ENCODE results near the gene ITIH5. TPM values are rescaled to one million over a fixed set of nuclear protein-coding genes. Genes with fewer than 3 reads are reported as not detected.

The ITIH5 gene
- total and polyA plus RNA-seq, 2 of the 13 experiments (the other 11 are each of a cell fraction or from before 2014, with no cell fraction given), result 4.7 to 8.9 TPM

- no peak for TF ChIP-seq ZNF891 (CRISPR knock-in tag; IDR thresholded peaks at IDR 0.05)
- TF ChIP-seq E2F1 (CRISPR knock-in tag; IDR thresholded peaks at IDR 0.05), result no peak
- TF ChIP-seq TCF7L2 (IDR thresholded peaks at IDR 0.05; ENCODE audit: low read depth, low read length), result no peak
- TF ChIP-seq, protein P1, sequence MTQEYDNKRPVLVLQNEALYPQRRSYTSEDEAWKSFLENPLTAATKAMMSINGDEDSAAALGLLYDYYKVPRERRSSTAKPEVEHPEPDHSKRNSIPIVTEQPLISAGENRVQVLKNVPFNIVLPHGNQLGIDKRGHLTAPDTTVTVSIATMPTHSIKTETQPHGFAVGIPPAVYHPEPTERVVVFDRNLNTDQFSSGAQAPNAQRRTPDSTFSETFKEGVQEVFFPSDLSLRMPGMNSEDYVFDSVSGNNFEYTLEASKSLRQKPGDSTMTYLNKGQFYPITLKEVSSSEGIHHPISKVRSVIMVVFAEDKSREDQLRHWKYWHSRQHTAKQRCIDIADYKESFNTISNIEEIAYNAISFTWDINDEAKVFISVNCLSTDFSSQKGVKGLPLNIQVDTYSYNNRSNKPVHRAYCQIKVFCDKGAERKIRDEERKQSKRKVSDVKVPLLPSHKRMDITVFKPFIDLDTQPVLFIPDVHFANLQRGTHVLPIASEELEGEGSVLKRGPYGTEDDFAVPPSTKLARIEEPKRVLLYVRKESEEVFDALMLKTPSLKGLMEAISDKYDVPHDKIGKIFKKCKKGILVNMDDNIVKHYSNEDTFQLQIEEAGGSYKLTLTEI (CRISPR knock-in tag; conservative IDR thresholded peaks at IDR 0.05), result no peak
- TF ChIP-seq ZNF766 (CRISPR knock-in tag; IDR thresholded peaks at IDR 0.05; ENCODE audit: borderline replicate concordance), result no peak
- no peak for TF ChIP-seq KLF15 (CRISPR knock-in tag; IDR thresholded peaks at IDR 0.05; ENCODE audit: borderline replicate concordance)
- no peak for TF ChIP-seq FOXP1 (IDR thresholded peaks at IDR 0.05)
- peak; percentile 80 for TF ChIP-seq FOXP1 (CRISPR knock-in tag; IDR thresholded peaks at IDR 0.05)
- TF ChIP-seq, protein P2, sequence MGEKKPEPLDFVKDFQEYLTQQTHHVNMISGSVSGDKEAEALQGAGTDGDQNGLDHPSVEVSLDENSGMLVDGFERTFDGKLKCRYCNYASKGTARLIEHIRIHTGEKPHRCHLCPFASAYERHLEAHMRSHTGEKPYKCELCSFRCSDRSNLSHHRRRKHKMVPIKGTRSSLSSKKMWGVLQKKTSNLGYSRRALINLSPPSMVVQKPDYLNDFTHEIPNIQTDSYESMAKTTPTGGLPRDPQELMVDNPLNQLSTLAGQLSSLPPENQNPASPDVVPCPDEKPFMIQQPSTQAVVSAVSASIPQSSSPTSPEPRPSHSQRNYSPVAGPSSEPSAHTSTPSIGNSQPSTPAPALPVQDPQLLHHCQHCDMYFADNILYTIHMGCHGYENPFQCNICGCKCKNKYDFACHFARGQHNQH (CRISPR knock-in tag; IDR thresholded peaks at IDR 0.05), result peak; percentile 75
- no peak for TF ChIP-seq RAD21 (CRISPR knock-in tag; IDR thresholded peaks at IDR 0.05)
- no peak for TF ChIP-seq U2AF1 (optimal IDR thresholded peaks at IDR 0.05; ENCODE audit: low read depth, low read length)
- TF ChIP-seq, protein P3, sequence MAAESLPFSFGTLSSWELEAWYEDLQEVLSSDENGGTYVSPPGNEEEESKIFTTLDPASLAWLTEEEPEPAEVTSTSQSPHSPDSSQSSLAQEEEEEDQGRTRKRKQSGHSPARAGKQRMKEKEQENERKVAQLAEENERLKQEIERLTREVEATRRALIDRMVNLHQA (CRISPR knock-in tag; IDR thresholded peaks at IDR 0.05), result no peak
- TF ChIP-seq PRMT3 (CRISPR knock-in tag; IDR thresholded peaks at IDR 0.05; ENCODE audit: borderline replicate concordance, low read depth), result no peak
- no peak for TF ChIP-seq ZNF264 (CRISPR knock-in tag; IDR thresholded peaks at IDR 0.05)
- TF ChIP-seq RBAK (CRISPR knock-in tag; IDR thresholded peaks at IDR 0.05), result no peak
- TF ChIP-seq, protein P4, sequence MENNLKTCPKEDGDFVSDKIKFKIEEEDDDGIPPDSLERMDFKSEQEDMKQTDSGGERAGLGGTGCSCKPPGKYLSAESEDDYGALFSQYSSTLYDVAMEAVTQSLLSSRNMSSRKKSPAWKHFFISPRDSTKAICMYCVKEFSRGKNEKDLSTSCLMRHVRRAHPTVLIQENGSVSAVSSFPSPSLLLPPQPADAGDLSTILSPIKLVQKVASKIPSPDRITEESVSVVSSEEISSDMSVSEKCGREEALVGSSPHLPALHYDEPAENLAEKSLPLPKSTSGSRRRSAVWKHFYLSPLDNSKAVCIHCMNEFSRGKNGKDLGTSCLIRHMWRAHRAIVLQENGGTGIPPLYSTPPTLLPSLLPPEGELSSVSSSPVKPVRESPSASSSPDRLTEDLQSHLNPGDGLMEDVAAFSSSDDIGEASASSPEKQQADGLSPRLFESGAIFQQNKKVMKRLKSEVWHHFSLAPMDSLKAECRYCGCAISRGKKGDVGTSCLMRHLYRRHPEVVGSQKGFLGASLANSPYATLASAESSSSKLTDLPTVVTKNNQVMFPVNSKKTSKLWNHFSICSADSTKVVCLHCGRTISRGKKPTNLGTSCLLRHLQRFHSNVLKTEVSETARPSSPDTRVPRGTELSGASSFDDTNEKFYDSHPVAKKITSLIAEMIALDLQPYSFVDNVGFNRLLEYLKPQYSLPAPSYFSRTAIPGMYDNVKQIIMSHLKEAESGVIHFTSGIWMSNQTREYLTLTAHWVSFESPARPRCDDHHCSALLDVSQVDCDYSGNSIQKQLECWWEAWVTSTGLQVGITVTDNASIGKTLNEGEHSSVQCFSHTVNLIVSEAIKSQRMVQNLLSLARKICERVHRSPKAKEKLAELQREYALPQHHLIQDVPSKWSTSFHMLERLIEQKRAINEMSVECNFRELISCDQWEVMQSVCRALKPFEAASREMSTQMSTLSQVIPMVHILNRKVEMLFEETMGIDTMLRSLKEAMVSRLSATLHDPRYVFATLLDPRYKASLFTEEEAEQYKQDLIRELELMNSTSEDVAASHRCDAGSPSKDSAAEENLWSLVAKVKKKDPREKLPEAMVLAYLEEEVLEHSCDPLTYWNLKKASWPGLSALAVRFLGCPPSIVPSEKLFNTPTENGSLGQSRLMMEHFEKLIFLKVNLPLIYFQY (CRISPR knock-in tag; IDR thresholded peaks at IDR 0.05; ENCODE audit: borderline replicate concordance), result peak; percentile 20; the same call in 1 of the 2 replicates
- TF ChIP-seq NCOA1 (CRISPR knock-in tag; IDR thresholded peaks at IDR 0.05), result peak; percentile 56; the same call in 1 of the 2 replicates
- TF ChIP-seq ZFP36L2 (CRISPR knock-in tag; IDR thresholded peaks at IDR 0.05), result no peak
- TF ChIP-seq ZBTB42 (CRISPR knock-in tag; IDR thresholded peaks at IDR 0.05), result no peak
- TF ChIP-seq ZNF781 (CRISPR knock-in tag; IDR thresholded peaks at IDR 0.05; ENCODE audit: borderline replicate concordance, not compliant biosample characterization), result no peak
- peak; percentile 84; the same call in 1 of the 2 replicates for TF ChIP-seq ZBTB20 (CRISPR knock-in tag; IDR thresholded peaks at IDR 0.05; ENCODE audit: borderline replicate concordance, low read depth)
Measured at GRCh38 chr10:7700577-7701125, 33.9 kb upstream of the ITIH5 start (continued).
